ENCODE measurements around the gene REX1BD. TPM values are rescaled to one million over a fixed set of nuclear protein-coding genes. Genes with fewer than 3 reads are reported as not detected.

The REX1BD gene
- polyA plus RNA-seq, 2 donors = 48.4 to 59.0 TPM

- H3K36me3 ChIP-seq (ENCODE audit: control insufficient read depth in 2 of 2, insufficient read depth in 2 of 2, low read length in 1 of 2) = peaks cover 17 to 28% of the 10 kb centered on the region in 2 donors
- 83 to 96% methylated on average over 8 of the region's 8 CpGs for WGBS, 2 donors
- no peaks in the 10 kb centered on the region for H3K27me3 ChIP-seq (ENCODE audit: control insufficient read depth in 1 of 2, insufficient read depth in 2 of 2, low read length in 2 of 2)
- H3K4me1 ChIP-seq (ENCODE audit: control insufficient read depth in 2 of 2, insufficient read depth in 2 of 2, low read length in 1 of 2) = peaks cover 3 to 9% of the 10 kb centered on the region in 2 donors
- no peak overlapping the region for H3K4me3 ChIP-seq (ENCODE audit: low read depth in 1 of 2, low read length in 2 of 2)
- H3K27ac ChIP-seq (ENCODE audit: low read depth in 2 of 2, low read length in 1 of 2) = no peak overlapping the region
- H3K9me3 ChIP-seq (ENCODE audit: control insufficient read depth in 2 of 2, insufficient read depth in 1 of 2, low read depth in 1 of 2, low read length in 1 of 2) = peaks cover 0 to 4% of the 10 kb centered on the region in 2 donors
Measured at GRCh38 chr19:18576383-18576782, 12.2 kb upstream of the REX1BD start.

DNA sequence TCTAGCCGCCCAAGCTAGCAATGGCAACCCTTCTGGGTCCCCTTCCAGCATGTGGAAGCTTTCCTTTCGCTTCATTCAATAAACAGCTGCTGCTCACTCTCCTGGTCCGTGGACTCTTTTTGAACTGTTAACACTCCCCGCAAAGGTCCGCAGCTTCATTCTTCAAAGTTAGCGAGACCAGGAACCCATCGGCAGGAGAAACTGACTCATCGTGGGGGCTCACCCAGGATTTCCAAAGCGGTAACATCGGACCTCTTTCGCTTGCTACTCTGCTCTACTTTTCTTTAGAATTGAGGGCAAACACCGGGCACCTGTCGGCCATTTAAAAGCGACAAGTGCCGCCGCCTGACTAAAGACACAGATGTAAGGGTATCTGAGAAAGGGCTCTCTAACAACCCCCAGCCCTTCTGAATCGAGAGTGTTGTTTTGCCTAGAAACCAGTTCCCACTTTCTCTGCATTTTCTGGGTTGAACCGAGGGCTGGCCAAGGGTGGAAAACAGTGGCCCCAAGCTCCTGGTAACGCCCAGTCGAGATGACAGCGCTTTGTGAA is 11.2 kb upstream of the REX1BD start:
- Histone ChIP-seq H3K9me3 (ENCODE audit: control insufficient read depth in 2 of 2, insufficient read depth in 1 of 2, low read depth in 1 of 2, low read length in 1 of 2) (peaks cover 0 to 4% of the 10 kb centered on the region in 2 donors), H3K36me3 (ENCODE audit: control insufficient read depth in 2 of 2, insufficient read depth in 2 of 2, low read length in 1 of 2) (peaks cover 17 to 28% of the 10 kb centered on the region in 2 donors), H3K4me3 (ENCODE audit: low read depth in 1 of 2, low read length in 2 of 2) (no peak overlapping the region), H3K4me1 (ENCODE audit: control insufficient read depth in 2 of 2, insufficient read depth in 2 of 2, low read length in 1 of 2) (peaks cover 3 to 9% of the 10 kb centered on the region in 2 donors), H3K27ac (ENCODE audit: low read depth in 2 of 2, low read length in 1 of 2) (no peak overlapping the region), H3K27me3 (ENCODE audit: control insufficient read depth in 1 of 2, insufficient read depth in 2 of 2, low read length in 2 of 2) (no peaks in the 10 kb centered on the region)
- WGBS, 2 donors = 86 to 87% methylated on average over 21 of the region's 21 CpGs

DNA sequence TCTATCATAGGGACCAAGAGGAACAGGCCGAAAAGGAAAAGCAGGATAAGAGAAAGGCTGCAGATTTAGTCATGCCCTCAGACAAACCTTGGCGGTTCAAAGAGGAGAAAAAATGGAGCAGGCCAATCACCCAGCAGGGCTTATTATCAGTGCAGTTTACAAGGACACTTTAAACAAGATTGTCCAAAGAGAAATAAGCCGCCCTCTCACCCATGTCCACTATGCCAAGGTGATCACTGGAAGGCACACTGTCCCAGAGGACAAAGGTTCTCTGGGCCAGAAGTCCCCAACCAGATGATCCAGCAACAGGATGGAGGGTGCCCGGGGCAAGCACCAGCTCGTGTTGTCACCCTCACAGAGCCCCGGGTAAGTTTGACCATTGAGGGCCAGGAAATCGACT is 8.3 kb upstream of the REX1BD start:
- Histone ChIP-seq H3K27me3 (ENCODE audit: control insufficient read depth in 1 of 2, insufficient read depth in 2 of 2, low read length in 2 of 2) (no peaks in the 10 kb centered on the region), H3K9me3 (ENCODE audit: control insufficient read depth in 2 of 2, insufficient read depth in 1 of 2, low read depth in 1 of 2, low read length in 1 of 2) (no peaks in the 10 kb centered on the region), H3K4me1 (ENCODE audit: control insufficient read depth in 2 of 2, insufficient read depth in 2 of 2, low read length in 1 of 2) (no peaks in the 10 kb centered on the region), H3K4me3 (ENCODE audit: low read depth in 1 of 2, low read length in 2 of 2) (no peak overlapping the region), H3K27ac (ENCODE audit: low read depth in 2 of 2, low read length in 1 of 2) (no peak overlapping the region), H3K36me3 (ENCODE audit: control insufficient read depth in 2 of 2, insufficient read depth in 2 of 2, low read length in 1 of 2) (peaks cover 8 to 12% of the 10 kb centered on the region in 2 donors)
- WGBS, 2 donors = 65 to 74% methylated on average over 7 of the region's 7 CpGs

- 60 to 64% methylated on average over 2 of the region's 2 CpGs for WGBS, 2 donors
- Histone ChIP-seq H3K27ac (ENCODE audit: low read depth in 2 of 2, low read length in 1 of 2) (no peak overlapping the region), H3K9me3 (ENCODE audit: control insufficient read depth in 2 of 2, insufficient read depth in 1 of 2, low read depth in 1 of 2, low read length in 1 of 2) (peaks cover 0 to 4% of the 10 kb centered on the region in 2 donors), H3K4me3 (ENCODE audit: low read depth in 1 of 2, low read length in 2 of 2) (no peak overlapping the region), H3K27me3 (ENCODE audit: control insufficient read depth in 1 of 2, insufficient read depth in 2 of 2, low read length in 2 of 2) (no peaks in the 10 kb centered on the region), H3K4me1 (ENCODE audit: control insufficient read depth in 2 of 2, insufficient read depth in 2 of 2, low read length in 1 of 2) (peaks cover 6 to 9% of the 10 kb centered on the region in 2 donors), H3K36me3 (ENCODE audit: control insufficient read depth in 2 of 2, insufficient read depth in 2 of 2, low read length in 1 of 2) (peaks cover 0 to 5% of the 10 kb centered on the region in 2 donors)
Measured at GRCh38 chr19:18586306-18586705, 2.3 kb upstream of the REX1BD start.

GRCh38 chr19:18587561-18587960 is 1.0 kb upstream of the REX1BD start:
- Histone ChIP-seq H3K27me3 (ENCODE audit: control insufficient read depth in 1 of 2, insufficient read depth in 2 of 2, low read length in 2 of 2) (no peaks in the 10 kb centered on the region), H3K36me3 (ENCODE audit: control insufficient read depth in 2 of 2, insufficient read depth in 2 of 2, low read length in 1 of 2) (peaks cover 0 to 5% of the 10 kb centered on the region in 2 donors), H3K9me3 (ENCODE audit: control insufficient read depth in 2 of 2, insufficient read depth in 1 of 2, low read depth in 1 of 2, low read length in 1 of 2) (peaks cover 0 to 4% of the 10 kb centered on the region in 2 donors), H3K4me3 (ENCODE audit: low read depth in 1 of 2, low read length in 2 of 2) (no peak overlapping the region), H3K4me1 (ENCODE audit: control insufficient read depth in 2 of 2, insufficient read depth in 2 of 2, low read length in 1 of 2) (peaks cover 6 to 9% of the 10 kb centered on the region in 2 donors), H3K27ac (ENCODE audit: low read depth in 2 of 2, low read length in 1 of 2) (no peak overlapping the region)
- WGBS, 2 donors = 92 to 93% methylated on average over 12 of the region's 12 CpGs

- WGBS, 2 donors = 34% methylated on average over 16 of the region's 16 CpGs
- H3K4me1 ChIP-seq (ENCODE audit: control insufficient read depth in 2 of 2, insufficient read depth in 2 of 2, low read length in 1 of 2) = peaks cover 6 to 9% of the 10 kb centered on the region in 2 donors
- peak overlapping the region; percentile 78 to 85 for H3K4me3 ChIP-seq (ENCODE audit: low read depth in 1 of 2, low read length in 2 of 2)
- H3K9me3 ChIP-seq (ENCODE audit: control insufficient read depth in 2 of 2, insufficient read depth in 1 of 2, low read depth in 1 of 2, low read length in 1 of 2) = peaks cover 0 to 4% of the 10 kb centered on the region in 2 donors
- peak overlapping the region; percentile 88 to 93 for H3K27ac ChIP-seq (ENCODE audit: low read depth in 2 of 2, low read length in 1 of 2)
- H3K27me3 ChIP-seq (ENCODE audit: control insufficient read depth in 1 of 2, insufficient read depth in 2 of 2, low read length in 2 of 2) = no peaks in the 10 kb centered on the region
- peaks cover 0 to 5% of the 10 kb centered on the region in 2 donors for H3K36me3 ChIP-seq (ENCODE audit: control insufficient read depth in 2 of 2, insufficient read depth in 2 of 2, low read length in 1 of 2)
Measured at GRCh38 chr19:18587962-18588610, 512 bp upstream of the REX1BD start.

DNA sequence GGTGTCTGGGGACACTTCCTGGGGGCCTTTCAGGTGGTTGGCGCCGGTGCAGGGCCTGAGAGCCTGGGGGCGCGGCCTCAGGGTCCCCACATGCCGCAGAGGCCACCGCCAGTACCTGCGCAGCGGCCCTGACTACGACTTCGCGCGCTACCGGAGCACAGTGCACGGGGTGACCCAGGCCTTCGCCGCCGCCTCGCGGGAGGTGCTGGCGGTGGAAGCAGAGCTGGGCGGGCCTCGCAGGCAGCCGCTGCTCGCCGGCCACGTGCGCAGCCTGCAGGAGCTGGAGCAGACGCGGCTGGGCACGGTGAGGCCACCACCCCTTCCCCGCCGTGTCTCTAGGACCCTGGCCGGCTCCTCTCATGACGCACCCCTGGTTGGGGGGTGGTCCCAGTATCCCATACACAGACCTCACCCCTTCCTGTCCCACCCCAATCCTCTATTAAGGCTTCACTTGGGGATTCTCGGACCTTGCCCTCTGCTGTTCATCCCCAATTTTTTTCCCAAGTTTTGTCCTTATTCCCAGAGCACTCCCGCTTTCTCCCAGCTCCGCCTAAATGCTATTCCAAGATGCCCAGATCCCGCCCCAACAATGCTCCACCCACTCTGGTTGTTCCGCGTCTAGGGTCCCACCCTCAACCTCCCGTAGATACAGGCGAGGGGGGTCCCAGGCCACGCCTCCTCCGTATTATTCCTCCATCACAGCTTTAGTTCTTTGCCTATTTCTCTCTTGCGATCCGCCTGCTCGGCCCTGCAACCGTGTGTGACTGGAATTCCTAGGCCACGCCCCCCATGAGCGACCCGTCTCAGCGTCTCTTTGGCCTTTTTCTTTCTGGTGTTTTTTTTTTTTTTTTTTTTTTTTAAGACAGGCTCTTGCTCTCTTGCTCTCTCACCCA is 1.0 kb downstream of the REX1BD start:
- Histone ChIP-seq H3K9me3 (ENCODE audit: control insufficient read depth in 2 of 2, insufficient read depth in 1 of 2, low read depth in 1 of 2, low read length in 1 of 2) (peaks cover 0 to 4% of the 10 kb centered on the region in 2 donors), H3K36me3 (ENCODE audit: control insufficient read depth in 2 of 2, insufficient read depth in 2 of 2, low read length in 1 of 2) (peaks cover 0 to 5% of the 10 kb centered on the region in 2 donors), H3K27ac (ENCODE audit: low read depth in 2 of 2, low read length in 1 of 2) (peak overlapping the region; percentile 88 to 93), H3K27me3 (ENCODE audit: control insufficient read depth in 1 of 2, insufficient read depth in 2 of 2, low read length in 2 of 2) (no peaks in the 10 kb centered on the region), H3K4me1 (ENCODE audit: control insufficient read depth in 2 of 2, insufficient read depth in 2 of 2, low read length in 1 of 2) (peaks cover 10 to 12% of the 10 kb centered on the region in 2 donors), H3K4me3 (ENCODE audit: low read depth in 1 of 2, low read length in 2 of 2) (peak overlapping the region; percentile 78 to 85)
- WGBS, 2 donors = 6 to 13% methylated on average over 47 to 52 of the region's 52 CpGs

GRCh38 chr19:18590273-18591272 is 2.0 kb downstream of the REX1BD start:
- peaks cover 0 to 4% of the 10 kb centered on the region in 2 donors for H3K9me3 ChIP-seq (ENCODE audit: control insufficient read depth in 2 of 2, insufficient read depth in 1 of 2, low read depth in 1 of 2, low read length in 1 of 2)
- H3K27me3 ChIP-seq (ENCODE audit: control insufficient read depth in 1 of 2, insufficient read depth in 2 of 2, low read length in 2 of 2) = no peaks in the 10 kb centered on the region
- H3K4me1 ChIP-seq (ENCODE audit: control insufficient read depth in 2 of 2, insufficient read depth in 2 of 2, low read length in 1 of 2) = peaks cover 11 to 12% of the 10 kb centered on the region in 2 donors
- H3K4me3 ChIP-seq (ENCODE audit: low read depth in 1 of 2, low read length in 2 of 2) = no peak overlapping the region
- peaks cover 0 to 5% of the 10 kb centered on the region in 2 donors for H3K36me3 ChIP-seq (ENCODE audit: control insufficient read depth in 2 of 2, insufficient read depth in 2 of 2, low read length in 1 of 2)
- 75 to 76% methylated on average over 40 of the region's 40 CpGs for WGBS, 2 donors
- H3K27ac ChIP-seq (ENCODE audit: low read depth in 2 of 2, low read length in 1 of 2) = peak overlapping the region in 1 of 2 donors; percentile 1

Measured in esophagus (tissue), 2 donors.